Mesendoderm (in vitro differentiated cells): ENCODE data around the gene RCBTB1.
"Not testable (repeated sequence)": the region's sequence is repeated elsewhere in the genome, so short reads cannot be mapped to it uniquely, and the experiment has no call there.

Experiments
- DNase-seq: peaks from one replicate; pipeline ENCODE4 v3.0.0; 2013
- H2AK5ac ChIP-seq: 2 replicates; pipeline ENCODE4 v1.6.1; 2013; ENCODE audit warnings: low read length, inconsistent platforms
- H2BK120ac ChIP-seq: 2 replicates; pipeline ENCODE4 v1.6.1; 2013; ENCODE audit warnings: low read depth, mild to moderate bottlenecking, low read length, moderate library complexity, mixed read lengths
- H2BK15ac ChIP-seq: replicated peaks from 2 replicates; pipeline ENCODE4 v1.6.1; 2013; ENCODE audit warnings: low read depth, mild to moderate bottlenecking, moderate library complexity
- H2BK5ac ChIP-seq: 2 replicates; pipeline ENCODE4 v1.6.1; 2013; ENCODE audit warnings: low read length, inconsistent platforms
- H3K18ac ChIP-seq: 2 replicates; pipeline ENCODE4 v1.6.1; 2013; ENCODE audit warnings: mild to moderate bottlenecking, low read length, mixed read lengths
- H3K23ac ChIP-seq: one replicate; pipeline ENCODE4 v1.6.1; 2013; ENCODE audit warnings: low read length
- H3K27ac ChIP-seq: 2 replicates; pipeline ENCODE4 v1.5.1; 2013; ENCODE audit warnings: low read depth, mild to moderate bottlenecking, inconsistent platforms, low read length, moderate library complexity
- H3K27me3 ChIP-seq: 2 replicates; pipeline ENCODE4 v1.6.1; 2013; ENCODE audit warnings: low read length, control low read depth, mild to moderate bottlenecking, inconsistent platforms; ENCODE audit not compliant: insufficient read depth, poor library complexity
- H3K36me3 ChIP-seq: 2 replicates; pipeline ENCODE4 v1.6.1; 2013; ENCODE audit warnings: low read length, inconsistent platforms; ENCODE audit not compliant: control insufficient read depth, insufficient read depth
- H3K4ac ChIP-seq: one replicate; pipeline ENCODE4 v1.6.1; 2013; ENCODE audit warnings: low read depth, mild to moderate bottlenecking, low read length, moderate library complexity
- H3K4me1 ChIP-seq: 2 replicates; pipeline ENCODE4 v1.6.1; 2013; ENCODE audit warnings: low read depth, low read length, inconsistent platforms; ENCODE audit not compliant: control insufficient read depth
- H3K4me2 ChIP-seq: 2 replicates; pipeline ENCODE4 v1.6.1; 2013; ENCODE audit warnings: low read length
- H3K4me3 ChIP-seq: 2 replicates; pipeline ENCODE4 v1.5.1; 2013; ENCODE audit warnings: mild to moderate bottlenecking, low read length
- H3K56ac ChIP-seq: one replicate; pipeline ENCODE4 v1.6.1; 2013; ENCODE audit warnings: low read length
- H3K79me1 ChIP-seq: 2 replicates; pipeline ENCODE4 v1.6.1; 2013; ENCODE audit warnings: low read length, inconsistent platforms
- H3K79me2 ChIP-seq: 2 replicates; pipeline ENCODE4 v1.6.1; 2013; ENCODE audit warnings: mild to moderate bottlenecking, low read length; ENCODE audit not compliant: control insufficient read depth, insufficient read depth
- H3K9ac ChIP-seq: 2 replicates; pipeline ENCODE4 v1.6.1; 2013; ENCODE audit warnings: low read length, inconsistent platforms
- H4K5ac ChIP-seq: one replicate; pipeline ENCODE4 v1.6.1; 2013; ENCODE audit warnings: low read length
- H4K8ac ChIP-seq: one replicate; pipeline ENCODE4 v1.6.1; 2013; ENCODE audit warnings: low read depth, mild to moderate bottlenecking, control low read depth, low read length, moderate library complexity
- WGBS: extraction: QIAGEN DNeasy Blood & Tissue Kit; methylation state at CpG from one replicate; pipeline ENCODE4 v1.1.7; 2013; ENCODE audit warnings: low lambda C conversion rate, missing lambda C conversion rate; ENCODE audit not compliant: insufficient coverage; ENCODE audit errors: extremely low coverage; 5-methylcytosine and 5-hydroxymethylcytosine counted together

The RCBTB1 gene

GRCh38 chr13:49620170-49620621 is 34.8 kb upstream of the RCBTB1 start:
- Histone ChIP-seq H4K5ac (no peak overlapping the region), H3K4ac (no peak overlapping the region), H3K4me2 (no peak overlapping the region), H3K23ac (no peak overlapping the region), H2BK120ac (no peak overlapping the region), H3K27ac (no peak overlapping the region), H3K79me2 (no peaks in the 10 kb centered on the region), H2BK5ac (no peak overlapping the region), H3K79me1 (no peaks in the 10 kb centered on the region), H3K27me3 (no peaks in the 10 kb centered on the region), H4K8ac (no peak overlapping the region), H2AK5ac (no peak overlapping the region), H3K56ac (no peak overlapping the region), H2BK15ac (no peak overlapping the region), H3K4me1 (peaks cover 2% of the 10 kb centered on the region), H3K18ac (no peak overlapping the region), H3K4me3 (no peak overlapping the region), H3K9ac (no peak overlapping the region), H3K36me3 (no peaks in the 10 kb centered on the region)
- no peak for DNase-seq
- no CpG with 5 or more reads among the region's 22 CpGs for WGBS

- Histone ChIP-seq H3K23ac (no peak overlapping the region), H3K27ac (no peak overlapping the region), H3K27me3 (no peaks in the 10 kb centered on the region), H3K4me3 (no peak overlapping the region), H2BK120ac (no peak overlapping the region), H3K79me2 (no peaks in the 10 kb centered on the region), H3K36me3 (no peaks in the 10 kb centered on the region), H2AK5ac (no peak overlapping the region), H3K18ac (no peak overlapping the region), H3K9ac (no peak overlapping the region), H4K5ac (no peak overlapping the region), H4K8ac (no peak overlapping the region), H2BK5ac (no peak overlapping the region), H3K4me2 (no peak overlapping the region), H3K79me1 (no peaks in the 10 kb centered on the region), H2BK15ac (peak overlapping the region; percentile 36), H3K4ac (no peak overlapping the region), H3K56ac (no peak overlapping the region), H3K4me1 (peaks cover 2% of the 10 kb centered on the region)
- DNase-seq, result no peak
- WGBS, result no CpG with 5 or more reads among the region's 3 CpGs
Measured at GRCh38 chr13:49616676-49617065, 31.3 kb upstream of the RCBTB1 start.

- no CpG with 5 or more reads among the region's 8 CpGs for WGBS
Measured at GRCh38 chr13:49615836-49616675, 30.7 kb upstream of the RCBTB1 start.

GRCh38 chr13:49612042-49612441 is 26.7 kb upstream of the RCBTB1 start:
- H3K4me1 ChIP-seq, H2BK15ac ChIP-seq: not testable (repeated sequence)

More at GRCh38 chr13:49615836-49616675, 30.7 kb upstream of the RCBTB1 start:
- no peaks in the 10 kb centered on the region for H3K79me1 ChIP-seq
- H4K8ac ChIP-seq, result no peak overlapping the region
- H4K5ac ChIP-seq, result no peak overlapping the region
- peak overlapping the region; percentile 36 for H2BK15ac ChIP-seq
- no peak overlapping the region for H3K4ac ChIP-seq
- no peak overlapping the region for H3K23ac ChIP-seq
- H2BK120ac ChIP-seq, result no peak overlapping the region
- no peak overlapping the region for H2AK5ac ChIP-seq
- H3K4me2 ChIP-seq, result no peak overlapping the region
- H3K4me3 ChIP-seq, result no peak overlapping the region
- no peaks in the 10 kb centered on the region for H3K36me3 ChIP-seq
- no peaks in the 10 kb centered on the region for H3K27me3 ChIP-seq
- H2BK5ac ChIP-seq, result no peak overlapping the region
- peaks cover 2% of the 10 kb centered on the region for H3K4me1 ChIP-seq
- H3K18ac ChIP-seq, result no peak overlapping the region
- H3K56ac ChIP-seq, result no peak overlapping the region
- DNase-seq, result no peak
- no peak overlapping the region for H3K27ac ChIP-seq
- no peak overlapping the region for H3K9ac ChIP-seq
- no peaks in the 10 kb centered on the region for H3K79me2 ChIP-seq

GRCh38 chr13:49610176-49610575 is 24.8 kb upstream of the RCBTB1 start:
- Histone ChIP-seq H2AK5ac (no peak overlapping the region), H2BK5ac (no peak overlapping the region), H3K4ac (no peak overlapping the region), H3K4me3 (no peak overlapping the region), H2BK120ac (no peak overlapping the region), H3K79me2 (no peaks in the 10 kb centered on the region), H3K56ac (no peak overlapping the region), H3K18ac (no peak overlapping the region), H3K9ac (no peak overlapping the region), H3K4me2 (no peak overlapping the region), H2BK15ac (no peak overlapping the region), H4K5ac (no peak overlapping the region), H4K8ac (no peak overlapping the region), H3K79me1 (no peaks in the 10 kb centered on the region), H3K36me3 (no peaks in the 10 kb centered on the region), H3K27me3 (no peaks in the 10 kb centered on the region), H3K23ac (no peak overlapping the region), H3K4me1 (no peaks in the 10 kb centered on the region), H3K27ac (no peak overlapping the region)
- no CpG with 5 or more reads among the region's 1 CpG for WGBS
- DNase-seq, result no peak

More at GRCh38 chr13:49612042-49612441, 26.7 kb upstream of the RCBTB1 start:
- H3K4me2 ChIP-seq, H3K79me2 ChIP-seq, H3K18ac ChIP-seq, DNase-seq, H3K36me3 ChIP-seq, H2BK120ac ChIP-seq, H3K27ac ChIP-seq, H3K4ac ChIP-seq, H2BK5ac ChIP-seq, H3K4me3 ChIP-seq, H3K9ac ChIP-seq, H3K79me1 ChIP-seq, H3K27me3 ChIP-seq, H3K56ac ChIP-seq, H4K8ac ChIP-seq, H3K23ac ChIP-seq, H2AK5ac ChIP-seq, H4K5ac ChIP-seq: not testable (repeated sequence)
- no CpG with 5 or more reads among the region's 3 CpGs for WGBS
